ENCODE results near the gene FBXO36.

Gene FBXO36

DNA sequence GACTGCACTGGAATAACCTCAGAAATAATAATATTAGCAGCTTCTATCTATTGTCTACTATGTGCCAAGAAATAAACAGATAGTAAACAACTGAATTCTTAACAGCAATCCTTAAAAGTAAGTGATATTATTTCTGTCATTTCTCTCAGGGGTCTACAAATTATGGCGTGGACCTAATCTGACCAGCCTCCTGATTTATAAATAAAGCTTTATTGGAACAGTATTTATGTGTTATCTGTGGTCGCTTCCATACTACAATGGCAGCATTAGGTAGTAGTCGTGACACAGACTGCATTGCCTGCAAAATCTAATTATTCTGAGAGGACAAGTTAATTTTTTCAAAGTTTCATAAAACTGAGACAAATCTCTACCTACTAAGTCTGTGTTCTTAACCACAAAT, 97.4 kb downstream of the FBXO36 start:
- DNase-seq: no peak
- in situ Hi-C loops (cut with HindIII; ENCODE audit: low pct_ligation_motif_present, low sequenced_read_pairs): no loop called here
- H3K4me3 ChIP-seq (ENCODE audit: low read depth, low read length): no peak overlapping the region

DNA sequence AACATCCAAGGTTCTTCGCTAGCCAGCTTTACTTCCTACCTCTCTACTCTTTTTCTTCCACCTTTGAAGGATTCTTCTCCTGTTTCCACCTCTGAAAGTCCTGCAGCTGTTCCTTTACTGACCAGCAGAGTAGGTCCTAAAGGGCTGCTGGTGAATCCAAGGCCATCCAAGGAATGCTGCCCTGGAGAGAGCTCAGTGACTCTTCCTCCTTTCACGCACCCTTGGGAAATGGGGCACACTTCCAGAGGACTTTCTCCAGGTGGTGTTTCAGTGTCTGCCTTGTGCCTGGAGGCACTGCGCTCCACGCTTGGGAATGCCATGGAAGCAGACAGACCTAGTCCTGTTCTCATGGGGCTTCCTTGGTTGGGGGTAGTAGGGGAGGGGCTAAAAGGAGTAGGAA, 101.0 kb downstream of the FBXO36 start:
- in situ Hi-C loops (cut with HindIII; ENCODE audit: low pct_ligation_motif_present, low sequenced_read_pairs): no loop called here
- TF ChIP-seq, protein P1, sequence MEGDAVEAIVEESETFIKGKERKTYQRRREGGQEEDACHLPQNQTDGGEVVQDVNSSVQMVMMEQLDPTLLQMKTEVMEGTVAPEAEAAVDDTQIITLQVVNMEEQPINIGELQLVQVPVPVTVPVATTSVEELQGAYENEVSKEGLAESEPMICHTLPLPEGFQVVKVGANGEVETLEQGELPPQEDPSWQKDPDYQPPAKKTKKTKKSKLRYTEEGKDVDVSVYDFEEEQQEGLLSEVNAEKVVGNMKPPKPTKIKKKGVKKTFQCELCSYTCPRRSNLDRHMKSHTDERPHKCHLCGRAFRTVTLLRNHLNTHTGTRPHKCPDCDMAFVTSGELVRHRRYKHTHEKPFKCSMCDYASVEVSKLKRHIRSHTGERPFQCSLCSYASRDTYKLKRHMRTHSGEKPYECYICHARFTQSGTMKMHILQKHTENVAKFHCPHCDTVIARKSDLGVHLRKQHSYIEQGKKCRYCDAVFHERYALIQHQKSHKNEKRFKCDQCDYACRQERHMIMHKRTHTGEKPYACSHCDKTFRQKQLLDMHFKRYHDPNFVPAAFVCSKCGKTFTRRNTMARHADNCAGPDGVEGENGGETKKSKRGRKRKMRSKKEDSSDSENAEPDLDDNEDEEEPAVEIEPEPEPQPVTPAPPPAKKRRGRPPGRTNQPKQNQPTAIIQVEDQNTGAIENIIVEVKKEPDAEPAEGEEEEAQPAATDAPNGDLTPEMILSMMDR (IDR thresholded peaks at IDR 0.05; ENCODE audit: low read depth, low read length, missing control alignments): no peak

More for the DNA sequence above, 97.4 kb downstream of the FBXO36 start:
- H3K27ac ChIP-seq: no peak overlapping the region
- H3K36me3 ChIP-seq (replicated peaks): no peaks in the 10 kb centered on the region
- TF ChIP-seq, protein P1 (IDR thresholded peaks at IDR 0.05; ENCODE audit: low read depth, low read length, missing control alignments): no peak
- no peaks in the 10 kb centered on the region for H3K27me3 ChIP-seq (replicated peaks)

DNA sequence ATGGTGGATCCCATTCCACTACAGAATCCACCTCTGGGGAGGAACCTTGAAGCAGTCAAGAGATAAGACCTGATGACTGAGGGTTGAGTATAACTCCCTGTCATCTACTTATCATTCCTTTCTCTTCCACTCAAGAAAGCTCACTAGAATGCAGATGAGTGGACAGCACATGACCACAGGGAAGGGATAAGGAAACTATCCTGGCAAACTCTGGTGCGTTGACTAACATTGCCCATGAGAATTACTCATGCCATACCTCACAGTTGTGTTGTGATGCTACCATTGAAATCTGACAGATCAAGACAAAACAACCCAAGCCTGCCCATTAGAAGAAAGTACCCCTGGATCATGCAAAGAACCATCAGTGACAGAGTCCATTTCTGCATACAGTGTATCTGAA, 119.9 kb downstream of the FBXO36 start:
- Histone ChIP-seq H3K27me3 (replicated peaks) (no peaks in the 10 kb centered on the region), H3K27ac (no peak overlapping the region), H3K4me3 (ENCODE audit: low read depth, low read length) (no peak overlapping the region), H3K36me3 (replicated peaks) (no peaks in the 10 kb centered on the region)
- TF ChIP-seq, protein P1 (IDR thresholded peaks at IDR 0.05; ENCODE audit: low read depth, low read length, missing control alignments): no peak
- peak; percentile 6 for DNase-seq
- in situ Hi-C loops (cut with HindIII; ENCODE audit: low pct_ligation_motif_present, low sequenced_read_pairs): no loop called here

More for the DNA sequence above, 101.0 kb downstream of the FBXO36 start:
- Histone ChIP-seq H3K27ac (no peak overlapping the region), H3K27me3 (replicated peaks) (no peaks in the 10 kb centered on the region), H3K36me3 (replicated peaks) (no peaks in the 10 kb centered on the region), H3K4me3 (ENCODE audit: low read depth, low read length) (no peak overlapping the region)
- DNase-seq: no peak

DNA sequence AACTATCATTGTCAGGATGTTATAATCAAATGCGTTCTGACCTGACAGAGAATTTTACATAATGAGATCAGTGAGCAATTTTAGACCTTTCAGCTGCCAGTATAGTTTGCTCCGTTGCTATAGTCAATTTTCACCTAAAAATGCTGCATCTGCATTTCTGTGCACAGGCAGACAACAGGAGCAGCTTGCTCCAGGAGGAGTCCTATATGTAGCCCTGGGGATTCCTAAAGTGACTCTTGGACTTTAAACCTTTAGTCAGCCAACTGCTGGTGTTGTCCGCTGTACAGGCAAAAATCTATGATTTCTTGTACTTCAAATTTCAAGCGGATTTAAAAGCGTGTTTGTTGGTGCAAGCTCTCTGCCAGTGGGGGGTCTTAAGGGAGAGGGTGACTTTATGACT, 120.7 kb downstream of the FBXO36 start:
- in situ Hi-C loops (cut with HindIII; ENCODE audit: low pct_ligation_motif_present, low sequenced_read_pairs): no loop called here
- TF ChIP-seq, protein P1 (IDR thresholded peaks at IDR 0.05; ENCODE audit: low read depth, low read length, missing control alignments): no peak
- Histone ChIP-seq H3K4me3 (ENCODE audit: low read depth, low read length) (no peak overlapping the region), H3K36me3 (replicated peaks) (no peaks in the 10 kb centered on the region), H3K27me3 (replicated peaks) (no peaks in the 10 kb centered on the region), H3K27ac (no peak overlapping the region)
- DNase-seq: no peak

DNA sequence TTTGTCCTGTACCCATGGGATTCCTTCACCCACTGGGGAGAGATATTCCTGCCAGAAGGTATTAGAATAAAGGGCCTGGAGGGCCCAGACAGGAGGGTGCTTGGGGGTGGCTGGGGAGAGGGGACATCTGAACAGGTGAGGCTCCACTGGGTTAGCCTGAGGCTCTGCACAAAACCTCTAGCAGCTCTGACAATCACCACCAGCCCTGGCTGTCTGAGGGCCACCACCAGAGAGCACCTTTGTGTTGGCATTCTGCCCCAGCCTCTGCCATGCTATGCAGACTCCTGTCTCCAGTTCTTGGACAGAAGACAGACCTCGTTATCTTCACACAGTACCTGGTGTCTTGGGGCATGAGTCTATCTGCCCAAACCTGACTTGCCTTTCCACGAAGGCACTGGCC, 121.2 kb downstream of the FBXO36 start:
- Histone ChIP-seq H3K27ac (no peak overlapping the region), H3K4me3 (ENCODE audit: low read depth, low read length) (no peak overlapping the region), H3K36me3 (replicated peaks) (no peaks in the 10 kb centered on the region), H3K27me3 (replicated peaks) (no peaks in the 10 kb centered on the region)
- no peak for DNase-seq
- in situ Hi-C loops (cut with HindIII; ENCODE audit: low pct_ligation_motif_present, low sequenced_read_pairs): no loop called here
- TF ChIP-seq, protein P1 (IDR thresholded peaks at IDR 0.05; ENCODE audit: low read depth, low read length, missing control alignments): no peak

DNA sequence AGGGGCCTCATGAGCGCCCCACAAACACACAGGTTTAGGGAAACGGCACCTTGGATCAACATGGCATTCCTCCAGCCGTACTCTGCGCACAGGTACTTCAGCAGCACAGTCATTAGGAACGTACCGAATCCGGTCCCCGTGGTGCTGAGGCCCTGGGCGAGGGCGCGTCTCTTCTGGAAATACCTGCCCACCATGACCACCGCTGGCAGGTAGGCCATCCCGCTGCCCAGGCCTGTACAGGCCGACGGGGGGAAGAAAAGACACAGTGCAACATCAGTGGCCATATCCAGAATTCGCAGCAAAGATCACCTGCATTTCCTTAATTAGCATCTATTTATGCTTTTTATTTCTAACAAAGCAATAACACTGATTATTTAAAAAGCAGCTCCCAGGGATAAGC, 124.2 kb downstream of the FBXO36 start:
- in situ Hi-C loops (cut with HindIII; ENCODE audit: low pct_ligation_motif_present, low sequenced_read_pairs): no loop called here
- Histone ChIP-seq H3K4me3 (ENCODE audit: low read depth, low read length) (no peak overlapping the region), H3K36me3 (replicated peaks) (no peaks in the 10 kb centered on the region), H3K27ac (no peak overlapping the region), H3K27me3 (replicated peaks) (no peaks in the 10 kb centered on the region)
- DNase-seq: no peak
- TF ChIP-seq, protein P1 (IDR thresholded peaks at IDR 0.05; ENCODE audit: low read depth, low read length, missing control alignments): no peak
